H1 (cell line): ENCODE data around the gene KIF11.

ENCODE experiments used
- CTCF ChIP-seq, 3 experiments: IDR thresholded peaks; 1 replicate in 2 of 3; 2 replicates in 1 of 3; pipeline versions ENCODE4 v1.5.1 to v1.6.1; 2011; ENCODE audit warnings: low read length in 3 of 3, mild to moderate bottlenecking in 3 of 3, inconsistent platforms in 2 of 3, low read depth in 1 of 3, moderate library complexity in 1 of 3; ENCODE audit not compliant: insufficient read depth in 1 of 3; ENCODE audit errors: control extremely low read depth in 1 of 3
- E2F6 ChIP-seq: IDR thresholded peaks from 2 replicates; pipeline ENCODE4 v1.6.1; 2012; ENCODE audit warnings: inconsistent platforms
- EZH2 ChIP-seq: fragments of 200-600 bp; sonication (generic); IDR thresholded peaks from 2 replicates; pipeline ENCODE4 v1.7.1; 2012; ENCODE audit warnings: low read depth, mild to moderate bottlenecking, moderate library complexity, low read length, inconsistent platforms; ENCODE audit not compliant: severe bottlenecking
- HDAC2 ChIP-seq, 2 experiments: fragments of 300-600 bp in 1 of 2; sonication (generic) in 1 of 2; IDR thresholded peaks; 2 replicates each; pipeline ENCODE4 v1.6.1; 2011 to 2012; ENCODE audit warnings: low read depth in 2 of 2, low read length in 2 of 2, mild to moderate bottlenecking in 2 of 2, moderate library complexity in 2 of 2, borderline replicate concordance in 1 of 2, inconsistent platforms in 1 of 2
- JUND ChIP-seq: IDR thresholded peaks from 2 replicates; pipeline ENCODE4 v1.6.1; 2011; ENCODE audit warnings: mild to moderate bottlenecking, improper control_type of control experiment, low read length
- MAX ChIP-seq: IDR thresholded peaks from 2 replicates; pipeline ENCODE4 v1.6.1; 2012; ENCODE audit warnings: inconsistent platforms
- POLR2A ChIP-seq, 2 experiments: IDR thresholded peaks; 1 replicate in 1 of 2; 2 replicates in 1 of 2; pipeline ENCODE4 v1.6.1; 2011; ENCODE audit warnings: low read depth in 2 of 2, low read length in 2 of 2, mild to moderate bottlenecking in 2 of 2; ENCODE audit errors: control extremely low read depth in 1 of 2
- POU5F1 ChIP-seq: IDR thresholded peaks from 2 replicates; pipeline ENCODE4 v1.6.1; 2011; ENCODE audit warnings: low read depth, mild to moderate bottlenecking, low read length, moderate library complexity
- RAD21 ChIP-seq, 2 experiments: IDR thresholded peaks in 1 of 2; conservative IDR thresholded peaks in 1 of 2; 2 replicates each; pipeline ENCODE4 v1.6.1; 2011; ENCODE audit warnings: low read depth in 2 of 2, low read length in 2 of 2, improper control_type of control experiment in 1 of 2, inconsistent platforms in 1 of 2, mild to moderate bottlenecking in 1 of 2, moderate library complexity in 1 of 2
- TAF1 ChIP-seq: IDR thresholded peaks from 2 replicates; pipeline ENCODE4 v1.6.1; 2011; ENCODE audit warnings: mild to moderate bottlenecking, low read depth, low read length
- ZNF274 ChIP-seq: IDR thresholded peaks from 2 replicates; pipeline ENCODE4 v1.7.0; 2012; ENCODE audit warnings: low read length, borderline replicate concordance; ENCODE audit errors: extremely low read depth

DNA sequence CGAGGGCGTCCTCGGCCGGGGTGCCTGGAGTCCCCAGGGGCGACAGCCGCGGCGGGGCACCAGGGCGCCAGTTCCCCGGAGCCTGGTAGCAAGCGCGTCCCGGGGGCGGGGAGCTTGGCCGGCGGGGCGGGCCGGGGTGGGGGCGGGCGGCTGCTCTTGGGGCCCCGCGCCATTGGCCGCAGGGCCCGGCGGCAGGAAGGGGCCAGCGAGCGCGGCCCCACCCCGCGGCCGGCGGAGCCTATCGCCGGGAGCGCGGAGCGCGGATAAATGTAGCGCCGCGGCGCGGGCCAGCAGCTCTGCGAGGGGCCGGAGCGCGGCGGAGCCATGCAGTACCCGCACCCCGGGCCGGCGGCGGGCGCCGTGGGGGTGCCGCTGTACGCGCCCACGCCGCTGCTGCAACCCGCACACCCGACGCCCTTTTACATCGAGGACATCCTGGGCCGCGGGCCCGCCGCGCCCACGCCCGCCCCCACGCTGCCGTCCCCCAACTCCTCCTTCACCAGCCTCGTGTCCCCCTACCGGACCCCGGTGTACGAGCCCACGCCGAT lies 96.8 kb downstream of the KIF11 start, which contains the start of gene HHEX:
- TF ChIP-seq HDAC2 (IDR thresholded peaks at IDR 0.05; ENCODE audit: borderline replicate concordance in 1 of 2, low read depth in 2 of 2, low read length in 2 of 2) (no peak), EZH2 (no peak), E2F6 (no peak), CTCF (IDR thresholded peaks at IDR 0.05; ENCODE audit: control extremely low read depth in 1 of 3, insufficient read depth in 1 of 3, low read depth in 1 of 3, low read length in 3 of 3) (no peak), POLR2A (IDR thresholded peaks at IDR 0.05; ENCODE audit: control extremely low read depth in 1 of 2, low read depth in 2 of 2, low read length in 2 of 2) (no peak), TAF1 (no peak), ZNF274 (no peak), POU5F1 (no peak), JUND (no peak), RAD21 (IDR thresholded peaks at IDR 0.05 in 1 of 2, conservative IDR thresholded peaks at IDR 0.05 in 1 of 2; ENCODE audit: low read depth in 2 of 2, low read length in 2 of 2) (no peak), MAX (no peak)
